Measurements from ENCODE around the gene GPR42.

GRCh38 chr19:35410487-35410886, 39.6 kb downstream of the GPR42 start:
- TF ChIP-seq CTCF (IDR thresholded peaks at IDR 0.05) (no peak), TEAD4 (CRISPR knock-in tag; IDR thresholded peaks at IDR 0.05) (no peak), ZNF423 (CRISPR knock-in tag; IDR thresholded peaks at IDR 0.05) (no peak), ETV6 (CRISPR knock-in tag; IDR thresholded peaks at IDR 0.05) (no peak), ELF4 (CRISPR knock-in tag; IDR thresholded peaks at IDR 0.05; ENCODE audit: low read depth) (no peak), STAT6 (CRISPR knock-in tag; conservative IDR thresholded peaks at IDR 0.05; ENCODE audit: low read depth) (no peak)

All from WTC11 (cell line).